OCI-LY3 (cell line): Measurements from ENCODE around the gene ARHGEF28.

Source experiments
- H2AFZ ChIP-seq: fragments of 200-600, 300-600 bp; shearing (Covaris generic); 2 replicates; pipeline ENCODE4 v1.6.0; 2014; ENCODE audit warnings: antibody characterized with exemption, low read depth, low read length
- H3K27ac ChIP-seq: fragments of 200-600, 300-600 bp; sonication (generic); 2 replicates; pipeline ENCODE4 v1.5.1; 2014; ENCODE audit warnings: mild to moderate bottlenecking, low read length, moderate library complexity, mixed read lengths
- H3K27me3 ChIP-seq: fragments of 200-600, 300-600 bp; sonication (generic); 2 replicates; pipeline ENCODE4 v1.6.1; 2014; ENCODE audit warnings: low read depth, low read length, mixed read lengths
- H3K36me3 ChIP-seq: fragments of 200-600, 300-600 bp; sonication (generic); replicated peaks from 2 replicates; pipeline ENCODE3; 2014; ENCODE audit warnings: low read depth, low read length, mixed read lengths
- H3K4me1 ChIP-seq: fragments of 300-600, 200-600 bp; sonication (generic); 2 replicates; pipeline ENCODE4 v1.6.1; 2014; ENCODE audit warnings: low read length, mixed read lengths
- H3K4me2 ChIP-seq: fragments of 200-600, 300-600 bp; sonication (generic); 2 replicates; pipeline ENCODE4 v1.6.1; 2014; ENCODE audit warnings: low read length, mixed read lengths
- H3K4me3 ChIP-seq: fragments of 300-600, 200-600 bp; sonication (generic); 2 replicates; pipeline ENCODE4 v1.5.1; 2014; ENCODE audit warnings: antibody characterized with exemption, mild to moderate bottlenecking, low read length, moderate library complexity
- H3K79me2 ChIP-seq: fragments of 300-600, 200-600 bp; shearing (Covaris generic); 2 replicates; pipeline ENCODE4 v1.6.1; 2014; ENCODE audit warnings: mild to moderate bottlenecking, low read length, mixed read lengths
- H3K9ac ChIP-seq: fragments of 300-600, 200-600 bp; shearing (Covaris generic); 2 replicates; pipeline ENCODE4 v1.6.0; 2014; ENCODE audit warnings: mild to moderate bottlenecking, low read length, moderate library complexity
- H3K9me3 ChIP-seq: fragments of 200-600, 300-600 bp; shearing (Covaris generic); 2 replicates; pipeline ENCODE4 v1.6.1; 2014; ENCODE audit warnings: low read length, mixed read lengths; ENCODE audit not compliant: insufficient read depth
- H4K20me1 ChIP-seq: fragments of 200-600, 300-600 bp; sonication (generic); 2 replicates; pipeline ENCODE4 v1.6.1; 2016; ENCODE audit warnings: low read length, mixed read lengths; ENCODE audit not compliant: insufficient read depth
- EZH2phosphoT487 ChIP-seq: fragments of 200-600 bp; shearing (Covaris generic); IDR thresholded peaks from 2 replicates; pipeline ENCODE4 v1.6.1; 2018; ENCODE audit warnings: antibody characterized with exemption, mixed run types, low read depth
- TF ChIP-seq, protein P1 (sequence below): fragments of 200-600, 300-600 bp; sonication (generic); IDR thresholded peaks from 2 replicates; pipeline ENCODE4 v1.5.1; 2014; ENCODE audit warnings: antibody characterized with exemption, low read length, low read depth

The ARHGEF28 gene

GRCh38 chr5:73698011-73698410 lies 72.0 kb downstream of the ARHGEF28 start:
- peaks cover 19% of the 10 kb centered on the region for H3K4me1 ChIP-seq
- no peaks in the 10 kb centered on the region for H3K36me3 ChIP-seq
- no peak overlapping the region for H3K4me3 ChIP-seq

GRCh38 chr5:73701566-73701965 lies 75.6 kb downstream of the ARHGEF28 start:
- Histone ChIP-seq H2AFZ (no peak overlapping the region), H3K9me3 (no peaks in the 10 kb centered on the region), H3K4me3 (no peak overlapping the region), H3K27ac (no peak overlapping the region), H3K36me3 (no peaks in the 10 kb centered on the region), H3K79me2 (no peaks in the 10 kb centered on the region), H3K4me2 (no peak overlapping the region), H4K20me1 (no peaks in the 10 kb centered on the region), H3K9ac (no peak overlapping the region), H3K27me3 (no peaks in the 10 kb centered on the region), H3K4me1 (no peaks in the 10 kb centered on the region)
- TF ChIP-seq, protein P1, sequence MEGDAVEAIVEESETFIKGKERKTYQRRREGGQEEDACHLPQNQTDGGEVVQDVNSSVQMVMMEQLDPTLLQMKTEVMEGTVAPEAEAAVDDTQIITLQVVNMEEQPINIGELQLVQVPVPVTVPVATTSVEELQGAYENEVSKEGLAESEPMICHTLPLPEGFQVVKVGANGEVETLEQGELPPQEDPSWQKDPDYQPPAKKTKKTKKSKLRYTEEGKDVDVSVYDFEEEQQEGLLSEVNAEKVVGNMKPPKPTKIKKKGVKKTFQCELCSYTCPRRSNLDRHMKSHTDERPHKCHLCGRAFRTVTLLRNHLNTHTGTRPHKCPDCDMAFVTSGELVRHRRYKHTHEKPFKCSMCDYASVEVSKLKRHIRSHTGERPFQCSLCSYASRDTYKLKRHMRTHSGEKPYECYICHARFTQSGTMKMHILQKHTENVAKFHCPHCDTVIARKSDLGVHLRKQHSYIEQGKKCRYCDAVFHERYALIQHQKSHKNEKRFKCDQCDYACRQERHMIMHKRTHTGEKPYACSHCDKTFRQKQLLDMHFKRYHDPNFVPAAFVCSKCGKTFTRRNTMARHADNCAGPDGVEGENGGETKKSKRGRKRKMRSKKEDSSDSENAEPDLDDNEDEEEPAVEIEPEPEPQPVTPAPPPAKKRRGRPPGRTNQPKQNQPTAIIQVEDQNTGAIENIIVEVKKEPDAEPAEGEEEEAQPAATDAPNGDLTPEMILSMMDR: no peak

More at GRCh38 chr5:73698011-73698410, 72.0 kb downstream of the ARHGEF28 start:
- Histone ChIP-seq H3K27ac (no peak overlapping the region), H3K9ac (no peak overlapping the region), H3K4me2 (no peak overlapping the region), H4K20me1 (no peaks in the 10 kb centered on the region), H2AFZ (no peak overlapping the region), H3K9me3 (no peaks in the 10 kb centered on the region), H3K79me2 (no peaks in the 10 kb centered on the region), H3K27me3 (no peaks in the 10 kb centered on the region)
- no peak for TF ChIP-seq EZH2phosphoT487
- TF ChIP-seq, protein P1: no peak

GRCh38 chr5:73702534-73702933 lies 76.5 kb downstream of the ARHGEF28 start:
- Histone ChIP-seq H3K27me3 (no peaks in the 10 kb centered on the region), H3K27ac (no peak overlapping the region), H3K36me3 (no peaks in the 10 kb centered on the region), H4K20me1 (no peaks in the 10 kb centered on the region), H3K4me1 (no peaks in the 10 kb centered on the region), H3K9ac (no peak overlapping the region), H3K4me3 (no peak overlapping the region), H3K79me2 (no peaks in the 10 kb centered on the region), H3K4me2 (no peak overlapping the region), H3K9me3 (no peaks in the 10 kb centered on the region), H2AFZ (no peak overlapping the region)
- TF ChIP-seq, protein P1: no peak
- no peak for TF ChIP-seq EZH2phosphoT487

DNA sequence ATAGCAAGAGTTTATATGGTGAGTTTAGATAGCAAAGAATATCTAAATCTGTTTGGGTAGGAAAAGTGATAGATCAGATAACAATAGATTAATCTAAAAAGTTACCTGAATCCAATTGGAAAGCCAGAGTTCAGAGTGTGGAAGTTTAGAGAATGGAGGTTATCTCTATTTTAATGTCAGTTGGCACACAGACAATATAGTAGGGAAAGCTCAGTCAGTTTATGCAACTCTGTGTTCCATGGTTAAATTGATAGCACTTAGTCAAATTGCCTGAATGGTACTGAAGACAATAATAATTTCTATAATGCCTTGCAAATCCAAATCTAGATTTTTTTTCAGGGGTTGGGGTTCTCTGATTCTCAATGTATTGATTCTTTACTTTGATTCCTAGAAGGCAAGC lies 77.0 kb downstream of the ARHGEF28 start:
- Histone ChIP-seq H3K9ac (no peak overlapping the region), H3K36me3 (no peaks in the 10 kb centered on the region), H3K79me2 (no peaks in the 10 kb centered on the region), H3K9me3 (no peaks in the 10 kb centered on the region), H4K20me1 (no peaks in the 10 kb centered on the region), H3K4me1 (no peaks in the 10 kb centered on the region), H3K27me3 (no peaks in the 10 kb centered on the region), H3K4me3 (no peak overlapping the region), H3K27ac (no peak overlapping the region), H3K4me2 (no peak overlapping the region), H2AFZ (no peak overlapping the region)
- no peak for TF ChIP-seq EZH2phosphoT487
- TF ChIP-seq, protein P1: no peak
